Ramos (cell line): ENCODE results near the gene ZNF160.
"Not testable (repeated sequence)": the region's sequence is repeated elsewhere in the genome, so short reads cannot be mapped to it uniquely, and the experiment has no call there.

Experiments used
- in situ Hi-C: fragments of 300-500 bp; cut with MboI; formaldehyde crosslinking; loops from one replicate; pipeline ENCODE4 v1.14.3; 2022; ENCODE audit warnings: low sequenced_read_pairs; ENCODE audit not compliant: unreplicated experiment

ZNF160 gene

GRCh38 chr19:53103234-53104203, at the start of gene ZNF160:
TSS of gene ZNF160 (minus strand) at chr19:53103422. CDS start at chr19:53086276, 17,146 bp downstream.
- in situ Hi-C loops, result no loop called here

- in situ Hi-C loops, result no loop called here
Measured at GRCh38 chr19:53147645-53148044, 44.4 kb upstream of the ZNF160 start.

- in situ Hi-C loops, result no loop called here
Measured at GRCh38 chr19:53140351-53140750, 37.1 kb upstream of the ZNF160 start.

- in situ Hi-C loops, result no loop called here
Measured at GRCh38 chr19:53136432-53136831, 33.2 kb upstream of the ZNF160 start.

GRCh38 chr19:53132141-53132991, 29.1 kb upstream of the ZNF160 start, which contains the start of gene ZNF415:
TSS of gene ZNF415 (minus strand) at chr19:53132910. CDS start at chr19:53122676, 10,234 bp downstream.
- in situ Hi-C loops, result no loop called here

GRCh38 chr19:53131727-53132126, 28.5 kb upstream of the ZNF160 start:
- in situ Hi-C loops, result no loop called here

GRCh38 chr19:53131085-53131590, 27.9 kb upstream of the ZNF160 start:
- in situ Hi-C loops, result no loop called here

- in situ Hi-C loops, result no loop called here
Measured at GRCh38 chr19:53130506-53130905, 27.3 kb upstream of the ZNF160 start.

GRCh38 chr19:53126733-53127526, 23.7 kb upstream of the ZNF160 start:
- in situ Hi-C loops, result not testable (repeated sequence)

GRCh38 chr19:53123400-53123799, 20.2 kb upstream of the ZNF160 start:
- in situ Hi-C loops, result no loop called here

- in situ Hi-C loops, result no loop called here
Measured at GRCh38 chr19:53112286-53112685, 9.1 kb upstream of the ZNF160 start.

GRCh38 chr19:53109527-53109926, 6.3 kb upstream of the ZNF160 start:
- in situ Hi-C loops, result no loop called here

GRCh38 chr19:53102756-53103233, 427 bp downstream of the ZNF160 start:
- in situ Hi-C loops, result no loop called here

GRCh38 chr19:53102206-53102755, 941 bp downstream of the ZNF160 start:
- in situ Hi-C loops, result no loop called here

GRCh38 chr19:53101518-53101917, 1.7 kb downstream of the ZNF160 start:
- in situ Hi-C loops, result no loop called here

- in situ Hi-C loops, result not testable (repeated sequence)
Measured at GRCh38 chr19:53098570-53098969, 4.7 kb downstream of the ZNF160 start.

- in situ Hi-C loops, result not testable (repeated sequence)
Measured at GRCh38 chr19:53096982-53097690, 6.1 kb downstream of the ZNF160 start.

GRCh38 chr19:53096579-53096978, 6.6 kb downstream of the ZNF160 start:
- in situ Hi-C loops, result not testable (repeated sequence)
